ENCODE results near the gene FAM222B. TPM values are rescaled to one million over a fixed set of nuclear protein-coding genes. Genes with fewer than 3 reads are reported as not detected.

Gene FAM222B
- total RNA-seq, 4 donors from 2014 or later, result 23.2 to 41.0 (median 32.9) TPM

GRCh38 chr17:28857905-28858800, 15.6 kb upstream of the FAM222B start:
- Histone ChIP-seq H3K9me3 (no peaks in the 10 kb centered on the region), H3K27me3 (no peaks in the 10 kb centered on the region), H3K4me1 (peaks cover 6 to 17% (median 13%) of the 10 kb centered on the region in 4 donors), H3K36me3 (peaks cover 0 to 19% (median 9%) of the 10 kb centered on the region in 4 donors), H3K27ac (no peak overlapping the region), H3K4me3 (no peak overlapping the region)
- TF ChIP-seq POLR2AphosphoS5 (IDR thresholded peaks at IDR 0.05) (no peak), EP300 (IDR thresholded peaks at IDR 0.05; ENCODE audit: low read depth) (no peak), CTCF (IDR thresholded peaks at IDR 0.05) (no peak)
- intact Hi-C loops (cut with DNase I; ENCODE audit: low total_unique reads), result no loop called here
- WGBS, 2 donors (ENCODE audit: low coverage in 1 of 2), result 83 to 91% methylated on average over 1 to 3 of the region's 3 CpGs
- in situ Hi-C loops (cut with MboI; ENCODE audit: low pct_ligation_motif_present in 1 of 4, low pct_unique_long_range_greater_than_20kb in 1 of 4, low sequenced_read_pairs in 3 of 4), result no loop called here
- no peak for DNase-seq

DNA sequence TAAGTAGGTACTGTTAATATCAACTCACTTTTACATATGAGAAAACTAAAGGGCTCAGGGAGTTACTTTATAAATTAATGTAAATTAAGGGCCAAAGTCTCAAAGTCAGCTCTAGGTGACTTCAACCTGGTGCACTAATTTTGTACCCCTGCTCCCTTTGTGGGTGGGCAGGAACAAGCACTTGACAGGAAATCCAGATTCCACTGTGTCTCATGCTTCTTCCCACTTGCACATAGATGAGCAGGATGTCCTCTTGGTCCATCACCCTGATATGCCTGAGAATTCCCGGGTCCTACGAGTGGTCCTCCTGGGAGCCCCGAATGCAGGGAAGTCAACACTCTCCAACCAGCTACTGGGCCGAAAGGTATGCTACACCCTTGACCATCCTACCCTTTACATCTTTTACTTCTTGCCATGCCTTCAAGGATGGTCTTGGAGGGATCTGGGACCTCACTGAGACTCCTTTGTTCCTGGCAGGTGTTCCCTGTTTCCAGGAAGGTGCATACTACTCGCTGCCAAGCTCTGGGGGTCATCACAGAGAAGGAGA, 13.5 kb upstream of the FAM222B start:
- in situ Hi-C loops (cut with MboI; ENCODE audit: low pct_ligation_motif_present in 1 of 4, low pct_unique_long_range_greater_than_20kb in 1 of 4, low sequenced_read_pairs in 3 of 4), result no loop called here
- peaks cover 0 to 19% (median 9%) of the 10 kb centered on the region in 4 donors for H3K36me3 ChIP-seq
- intact Hi-C loops (cut with DNase I; ENCODE audit: low total_unique reads), result no loop called here
- H3K27me3 ChIP-seq, result no peaks in the 10 kb centered on the region
- no peaks in the 10 kb centered on the region for H3K9me3 ChIP-seq
- TF ChIP-seq POLR2AphosphoS5 (IDR thresholded peaks at IDR 0.05) (no peak), CTCF (IDR thresholded peaks at IDR 0.05) (no peak), POLR2A (IDR thresholded peaks at IDR 0.05) (no peak), EP300 (IDR thresholded peaks at IDR 0.05; ENCODE audit: low read depth) (no peak)
- peaks cover 6 to 13% (median 11%) of the 10 kb centered on the region in 4 donors for H3K4me1 ChIP-seq
- no peak overlapping the region for H3K4me3 ChIP-seq
- no peak for DNase-seq
- WGBS, 2 donors (ENCODE audit: low coverage in 1 of 2), result 79 to 90% methylated on average over 2 to 5 of the region's 5 CpGs
- H3K27ac ChIP-seq, result no peak overlapping the region

DNA sequence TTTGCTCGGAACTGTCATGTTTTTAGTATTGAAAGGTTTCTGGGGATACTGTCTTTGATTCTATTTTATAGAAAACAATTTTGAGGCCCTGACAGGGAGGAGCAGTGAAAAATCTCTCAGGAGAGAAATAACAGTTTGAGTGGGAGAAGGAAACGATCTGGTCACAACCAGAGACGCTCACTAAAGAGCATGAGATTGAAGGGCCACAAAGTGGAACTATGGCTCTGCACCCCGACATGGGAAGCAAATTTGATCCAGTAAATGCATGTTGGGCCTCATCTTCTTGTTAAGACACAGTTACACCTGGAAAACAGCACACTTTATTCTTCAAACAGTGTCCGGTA, 12.7 kb upstream of the FAM222B start:
- Histone ChIP-seq H3K27me3 (no peaks in the 10 kb centered on the region), H3K4me1 (peaks cover 6 to 13% (median 11%) of the 10 kb centered on the region in 4 donors), H3K9me3 (no peaks in the 10 kb centered on the region), H3K4me3 (peak overlapping the region; percentile 54 to 81 (median 65)), H3K27ac (peak overlapping the region; percentile 76 to 85 (median 81)), H3K36me3 (peaks cover 0 to 14% (median 6%) of the 10 kb centered on the region in 4 donors)
- WGBS, 2 donors (ENCODE audit: low coverage in 1 of 2), result 13 to 14% methylated on average over 4 to 5 of the region's 5 CpGs
- no peak for DNase-seq
- intact Hi-C loops (cut with DNase I; ENCODE audit: low total_unique reads) (no loop called here), in situ Hi-C loops (cut with MboI; ENCODE audit: low pct_ligation_motif_present in 1 of 4, low pct_unique_long_range_greater_than_20kb in 1 of 4, low sequenced_read_pairs in 3 of 4) (no loop called here)
- no peak for TF ChIP-seq CTCF (IDR thresholded peaks at IDR 0.05)
- no peak for TF ChIP-seq EP300 (IDR thresholded peaks at IDR 0.05; ENCODE audit: low read depth)
- no peak for TF ChIP-seq POLR2A (IDR thresholded peaks at IDR 0.05)
- no peak for TF ChIP-seq POLR2AphosphoS5 (IDR thresholded peaks at IDR 0.05)

GRCh38 chr17:28854457-28855335, 12.1 kb upstream of the FAM222B start, which contains the start of gene ERAL1:
Gene ERAL1, plus strand, starts transcription at chr17:28855016. Its CDS starts 19 bp downstream, at chr17:28855035.
- peaks cover 6 to 13% (median 11%) of the 10 kb centered on the region in 4 donors for H3K4me1 ChIP-seq
- H3K27me3 ChIP-seq, result no peaks in the 10 kb centered on the region
- H3K4me3 ChIP-seq, result peak within 1 kb of the TSS; percentile 54 to 81 (median 65)
- intact Hi-C loops (cut with DNase I; ENCODE audit: low total_unique reads), result no loop called here
- TF ChIP-seq POLR2AphosphoS5 (IDR thresholded peaks at IDR 0.05) (peak; percentile 70 to 74 (median 70)), POLR2A (IDR thresholded peaks at IDR 0.05) (peak; percentile 73), CTCF (IDR thresholded peaks at IDR 0.05) (no peak), EP300 (IDR thresholded peaks at IDR 0.05; ENCODE audit: low read depth) (no peak)
- DNase-seq, result peak; percentile 87
- H3K9me3 ChIP-seq, result no peaks in the 10 kb centered on the region
- in situ Hi-C loops (cut with MboI; ENCODE audit: low pct_ligation_motif_present in 1 of 4, low pct_unique_long_range_greater_than_20kb in 1 of 4, low sequenced_read_pairs in 3 of 4), result no loop called here
- H3K36me3 ChIP-seq, result peaks cover 0 to 13% (median 4%) of the 10 kb centered on the region in 4 donors
- H3K27ac ChIP-seq, result peak within 1 kb of the TSS; percentile 76 to 85 (median 81)
- 1 to 3% methylated on average over 7 to 42 of the region's 42 CpGs for WGBS, 2 donors (ENCODE audit: low coverage in 1 of 2)
